Activated T-helper 1 cell treated with Interleukin-2 at 50 U/mL for 16 hours (primary cell): ENCODE results near the gene TMEM150B.

Experiments
- DNase-seq: peaks from one replicate; pipeline ENCODE4 v3.0.0-alpha.2; 2020; ENCODE audit warnings: low read depth

TMEM150B gene

DNA sequence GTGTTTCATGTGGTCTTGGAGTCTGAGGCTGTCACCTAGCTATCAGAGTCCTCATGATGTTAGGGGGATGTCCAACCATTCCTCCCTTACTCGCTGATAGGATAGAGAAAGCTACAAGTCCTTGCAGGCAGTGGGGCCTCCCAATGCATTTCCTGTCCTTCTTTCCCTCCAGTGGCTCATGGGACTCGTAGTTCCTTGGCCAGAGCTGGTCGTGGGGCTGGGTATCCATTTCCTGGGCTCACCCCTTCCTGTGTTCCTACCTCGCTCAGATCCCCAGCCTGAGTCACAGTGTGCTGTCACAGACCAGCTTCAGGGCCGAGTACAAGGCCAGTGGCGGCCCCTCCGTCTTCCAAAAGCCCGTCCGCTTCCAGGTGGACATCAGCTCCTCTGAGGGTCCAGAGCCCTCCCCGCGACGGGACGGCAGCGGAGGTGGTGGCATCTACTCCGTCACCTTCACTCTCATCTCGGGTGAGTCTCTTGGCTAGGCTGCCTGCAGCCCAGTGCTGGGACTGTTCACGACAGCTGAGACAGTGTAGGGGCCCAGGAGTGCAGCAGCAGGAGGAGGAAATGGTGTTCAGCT lies 19.1 kb downstream of the TMEM150B start:
- DNase-seq = no peak

DNA sequence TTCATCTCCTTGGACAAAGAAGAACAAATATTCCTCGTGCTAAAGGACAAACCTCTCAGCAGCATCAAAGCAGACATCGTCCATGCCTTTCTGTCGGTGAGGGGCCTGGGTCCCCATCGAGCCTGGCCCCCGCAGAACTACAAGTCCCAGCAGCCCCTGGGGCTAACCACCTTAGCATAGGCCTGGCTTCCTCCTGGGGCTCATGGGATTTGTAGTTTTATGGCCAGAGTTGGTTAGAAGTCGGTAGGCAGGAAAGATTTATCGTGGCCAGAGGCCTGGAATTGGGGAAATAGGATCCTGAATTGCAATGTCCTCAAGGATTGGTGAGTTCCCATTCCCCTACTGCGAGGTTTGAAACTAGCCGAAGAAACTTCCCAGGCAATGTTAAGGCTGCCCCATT lies 19.6 kb downstream of the TMEM150B start:
- peak; percentile 13 for DNase-seq

DNA sequence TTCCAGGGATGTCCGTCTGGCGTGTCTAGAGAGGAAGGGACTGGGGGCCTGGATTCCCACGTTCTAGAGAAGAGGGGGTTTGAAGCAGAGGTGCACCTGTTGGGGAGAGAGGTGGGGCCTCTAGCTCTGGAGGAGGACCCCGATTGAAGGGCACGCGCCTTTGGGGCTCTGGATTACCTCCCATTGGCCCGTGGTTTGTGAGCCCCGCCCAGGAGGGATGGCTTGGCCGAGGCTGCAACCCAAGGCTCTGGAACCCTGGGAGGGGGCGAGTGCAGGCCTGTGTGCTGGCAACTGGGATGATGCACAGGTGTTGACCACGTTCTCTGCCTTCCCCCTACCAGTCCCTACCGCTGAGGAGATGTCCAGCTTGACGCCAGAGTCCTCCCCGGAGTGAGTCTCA lies 20.2 kb downstream of the TMEM150B start:
- DNase-seq = no peak

DNA sequence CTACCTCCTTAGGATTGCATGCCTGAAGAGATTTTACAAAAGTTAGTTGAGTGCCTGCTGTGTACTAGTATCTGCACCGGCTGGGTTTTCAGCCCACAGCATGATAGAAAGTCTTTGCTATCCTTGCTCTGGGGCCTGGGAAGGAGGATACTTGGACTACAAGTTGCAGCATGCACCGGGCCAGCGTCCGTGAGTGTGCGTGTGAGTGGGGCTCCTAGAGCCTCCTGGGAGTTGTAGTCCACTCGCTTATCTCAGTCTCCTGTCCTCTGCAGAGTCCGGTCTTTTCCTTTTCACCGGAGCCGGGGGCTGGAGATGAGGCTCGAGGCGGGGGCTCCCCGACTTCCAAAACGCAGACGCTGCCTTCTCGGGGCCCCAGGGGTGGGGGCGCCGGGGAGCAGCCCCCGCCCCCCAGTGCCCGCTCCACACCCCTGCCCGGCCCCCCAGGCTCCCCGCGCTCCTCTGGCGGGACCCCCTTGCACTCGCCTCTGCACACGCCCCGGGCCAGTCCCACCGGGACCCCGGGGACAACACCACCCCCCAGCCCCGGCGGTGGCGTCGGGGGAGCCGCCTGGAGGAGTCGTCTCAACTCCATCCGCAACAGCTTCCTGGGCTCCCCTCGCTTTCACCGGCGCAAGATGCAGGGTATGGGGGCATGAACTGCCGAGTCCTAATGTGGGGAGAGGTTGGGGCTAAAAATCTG lies 20.7 kb downstream of the TMEM150B start:
- DNase-seq = no peak

DNA sequence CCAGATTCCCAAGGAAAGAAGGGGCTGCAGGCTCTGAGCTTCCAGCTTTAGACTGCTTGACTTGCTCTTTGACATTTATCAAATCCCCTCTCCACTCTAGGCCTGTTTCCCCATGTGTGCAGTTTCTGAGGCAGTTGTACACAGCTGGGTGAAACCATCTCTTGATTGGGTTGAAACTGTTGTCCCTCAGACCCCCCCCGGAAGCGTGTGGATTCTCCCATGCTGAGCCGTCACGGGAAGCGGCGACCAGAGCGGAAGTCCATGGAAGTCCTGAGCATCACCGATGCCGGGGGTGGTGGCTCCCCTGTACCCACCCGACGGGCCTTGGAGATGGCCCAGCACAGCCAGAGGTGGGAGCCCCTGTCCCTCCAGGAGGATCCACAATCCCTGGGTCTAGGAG lies 21.7 kb downstream of the TMEM150B start:
- DNase-seq = no peak

DNA sequence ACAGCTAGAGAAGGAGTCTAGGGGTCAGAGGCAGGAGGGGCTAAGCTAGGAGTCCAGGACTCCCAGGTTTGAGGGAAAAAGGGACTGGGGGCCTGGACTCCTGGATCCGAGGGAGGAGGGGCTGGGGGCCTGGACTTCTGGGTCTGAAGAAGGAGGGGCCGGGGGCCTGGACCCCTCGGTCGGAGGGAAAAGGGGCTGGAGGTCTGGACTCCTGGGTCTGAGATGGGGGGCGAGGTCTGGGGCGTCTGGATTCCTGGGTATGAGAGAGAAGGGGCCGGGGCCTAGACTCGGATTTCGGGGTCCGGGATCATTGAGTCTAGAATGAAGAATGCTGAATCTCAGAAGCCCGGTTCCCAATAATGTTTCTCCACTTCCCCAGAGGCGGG lies 22.8 kb downstream of the TMEM150B start:
- no peak for DNase-seq

DNA sequence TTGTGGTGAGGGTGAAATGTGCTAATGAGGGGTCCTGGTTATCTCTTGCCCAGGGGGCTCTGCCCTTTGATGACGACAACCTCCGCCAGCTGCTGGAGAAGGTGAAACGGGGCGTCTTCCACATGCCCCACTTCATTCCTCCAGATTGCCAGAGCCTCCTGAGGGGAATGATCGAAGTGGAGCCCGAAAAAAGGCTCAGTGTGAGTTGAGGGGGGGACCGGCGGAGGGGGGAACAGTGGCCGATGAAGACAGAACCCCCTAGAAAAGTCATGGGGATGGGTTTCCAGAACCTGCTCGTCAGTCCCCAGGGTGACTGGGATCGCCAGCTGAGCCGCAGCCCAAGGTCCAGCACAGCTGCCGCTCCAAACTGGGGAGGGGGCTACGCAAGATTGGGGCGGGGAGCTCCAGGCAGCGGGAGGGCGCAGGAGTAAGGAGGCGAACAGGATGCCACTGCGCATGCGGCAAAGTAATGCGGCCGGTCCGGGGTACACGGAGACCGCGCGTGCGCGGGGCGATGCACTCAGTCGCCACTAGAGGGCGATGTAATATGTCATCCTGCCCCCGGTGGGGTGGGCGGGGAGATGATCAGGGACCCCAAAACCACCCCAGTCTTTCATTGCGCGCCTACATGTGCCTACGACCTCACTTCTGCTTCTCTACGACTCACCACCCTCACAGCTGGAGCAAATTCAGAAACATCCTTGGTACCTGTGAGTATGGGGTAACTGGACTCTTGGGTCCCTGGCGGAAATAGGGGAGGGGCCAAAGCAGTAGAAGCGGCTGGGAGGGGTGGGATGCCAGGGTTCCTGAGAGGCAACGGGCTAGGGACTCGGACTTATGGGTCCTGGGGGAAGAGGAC lies 23.5 kb downstream of the TMEM150B start:
- peak; percentile 87 for DNase-seq

DNA sequence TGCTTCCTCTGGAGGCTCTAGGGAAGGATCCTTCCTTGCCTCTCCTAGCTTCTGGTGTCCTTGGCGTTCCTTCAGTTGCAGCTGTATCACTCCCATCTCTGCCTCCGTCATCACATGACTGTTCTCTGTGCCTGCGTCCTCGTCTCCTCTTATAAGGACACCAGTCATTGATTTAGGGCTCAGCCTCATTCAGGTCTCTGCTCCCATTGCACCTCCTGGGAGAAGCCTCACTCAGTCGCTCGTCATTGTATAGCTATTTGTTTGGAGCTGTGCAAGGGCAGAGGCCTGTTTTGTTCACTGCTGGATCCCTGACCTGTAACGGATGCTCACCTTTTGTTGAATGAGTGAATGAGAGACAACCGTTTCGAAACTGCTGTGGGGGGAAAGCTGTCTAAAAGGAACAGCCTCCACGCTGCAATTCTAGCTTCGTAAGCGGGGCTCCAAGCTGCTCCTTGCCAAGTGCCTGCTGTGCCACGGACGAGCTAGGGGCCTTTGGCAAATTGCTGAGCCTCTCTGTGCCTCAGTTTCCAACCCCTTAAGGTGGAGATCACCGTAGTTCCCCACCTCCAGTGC lies 24.2 kb downstream of the TMEM150B start:
- no peak for DNase-seq

DNA sequence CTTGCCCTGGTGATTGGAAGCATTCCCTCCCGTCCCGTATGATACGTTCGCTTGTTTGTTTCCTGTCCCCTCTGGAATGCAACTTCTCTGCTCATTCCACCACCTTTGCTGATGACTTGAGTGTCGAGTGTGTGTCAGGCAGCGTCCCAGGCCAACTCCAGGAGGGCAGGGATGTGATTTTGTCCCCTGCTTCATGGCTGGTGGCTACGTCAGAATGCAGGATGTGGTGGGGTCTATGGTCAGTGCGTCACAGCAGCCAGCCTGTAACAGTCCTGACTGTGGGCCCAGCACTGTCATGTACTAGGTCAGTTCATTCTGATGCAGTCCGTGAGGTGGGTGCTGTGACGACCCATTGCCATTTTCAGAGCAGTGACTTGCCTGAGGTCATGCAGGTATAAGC lies 25.1 kb downstream of the TMEM150B start:
- DNase-seq = no peak

DNA sequence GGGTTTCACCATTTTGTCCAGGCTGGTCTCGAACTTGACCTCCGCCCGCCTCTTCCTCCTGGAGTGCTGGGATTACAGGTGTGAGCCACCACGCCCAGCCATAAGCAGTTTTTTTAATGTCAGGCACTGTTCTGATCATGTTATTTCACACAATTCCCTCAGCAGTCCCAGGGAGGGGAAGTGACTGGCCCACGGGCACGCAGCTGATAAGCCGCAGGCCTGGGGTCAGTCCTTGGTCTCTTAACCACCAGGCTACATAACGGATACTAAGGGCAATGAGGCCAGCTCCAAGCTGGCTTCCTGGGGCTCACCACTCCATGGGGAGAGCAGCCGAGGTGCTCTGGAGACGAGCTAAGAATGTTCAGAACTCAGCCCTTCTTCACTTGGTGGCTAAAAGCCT lies 27.9 kb downstream of the TMEM150B start:
- no peak for DNase-seq

DNA sequence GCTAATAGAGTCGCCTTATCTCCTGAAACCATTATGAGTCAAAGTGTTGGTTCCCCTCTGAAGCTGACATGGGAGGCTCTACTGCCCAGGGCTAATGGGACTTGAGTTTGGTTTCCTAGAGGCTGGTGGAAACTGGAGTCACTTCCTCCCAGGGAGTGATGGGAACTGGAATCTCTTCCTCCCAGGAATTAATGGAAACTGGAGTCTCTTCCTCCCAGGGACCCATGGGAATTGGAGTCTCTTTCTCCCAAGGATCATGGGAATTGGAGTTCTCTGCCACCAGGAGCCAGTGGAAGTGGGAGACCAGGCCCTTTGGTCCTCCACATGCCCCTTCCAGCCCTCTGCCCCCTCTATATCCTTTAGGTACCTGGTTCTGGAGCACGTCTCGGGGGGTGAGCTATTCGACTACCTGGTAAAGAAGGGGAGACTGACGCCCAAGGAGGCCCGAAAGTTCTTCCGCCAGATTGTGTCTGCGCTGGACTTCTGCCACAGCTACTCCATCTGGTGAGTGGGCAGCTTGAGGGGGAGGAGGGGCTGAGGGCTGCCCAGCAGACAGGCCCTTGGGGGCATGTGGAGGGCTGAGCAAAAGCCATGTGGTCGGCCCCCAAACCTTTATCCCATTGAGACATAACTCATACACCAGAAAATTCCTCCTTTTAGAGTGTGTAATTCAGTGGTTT lies 35.9 kb downstream of the TMEM150B start:
- DNase-seq = no peak

DNA sequence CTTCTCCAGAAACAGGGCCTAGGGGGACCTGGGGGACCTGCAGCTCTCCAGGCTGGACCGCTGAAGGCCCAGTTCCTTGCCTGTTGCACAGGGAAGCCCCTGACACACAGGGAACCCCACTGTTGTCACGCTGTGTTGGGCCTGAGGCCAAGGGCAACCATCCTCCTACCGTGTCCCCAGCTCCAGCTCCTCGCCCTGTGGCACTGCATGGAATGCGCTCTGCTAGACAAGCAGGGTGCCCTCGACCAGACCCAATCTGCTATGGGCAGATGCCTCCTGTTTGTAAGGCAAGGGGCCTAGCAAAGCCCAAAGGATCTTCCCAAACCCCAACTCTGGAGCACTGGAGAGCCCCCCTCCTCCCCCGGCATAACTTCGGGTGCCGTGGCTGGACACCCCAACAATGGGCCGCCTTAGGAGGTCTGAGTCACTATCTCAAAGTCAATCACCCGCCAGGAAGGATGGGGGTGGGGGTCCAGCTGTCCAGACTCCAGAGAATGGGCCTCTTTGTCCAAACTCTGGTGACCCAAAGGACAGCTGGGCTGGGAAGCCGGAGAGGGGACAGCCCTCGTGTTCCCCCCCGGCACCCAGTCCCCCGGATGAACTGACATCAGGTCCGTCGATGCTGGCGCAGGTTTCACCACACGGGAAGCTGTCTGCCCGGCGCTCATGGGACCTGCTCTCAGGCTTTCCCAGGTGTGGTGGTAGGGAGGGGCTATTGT lies 37.6 kb downstream of the TMEM150B start:
- DNase-seq = no peak

DNA sequence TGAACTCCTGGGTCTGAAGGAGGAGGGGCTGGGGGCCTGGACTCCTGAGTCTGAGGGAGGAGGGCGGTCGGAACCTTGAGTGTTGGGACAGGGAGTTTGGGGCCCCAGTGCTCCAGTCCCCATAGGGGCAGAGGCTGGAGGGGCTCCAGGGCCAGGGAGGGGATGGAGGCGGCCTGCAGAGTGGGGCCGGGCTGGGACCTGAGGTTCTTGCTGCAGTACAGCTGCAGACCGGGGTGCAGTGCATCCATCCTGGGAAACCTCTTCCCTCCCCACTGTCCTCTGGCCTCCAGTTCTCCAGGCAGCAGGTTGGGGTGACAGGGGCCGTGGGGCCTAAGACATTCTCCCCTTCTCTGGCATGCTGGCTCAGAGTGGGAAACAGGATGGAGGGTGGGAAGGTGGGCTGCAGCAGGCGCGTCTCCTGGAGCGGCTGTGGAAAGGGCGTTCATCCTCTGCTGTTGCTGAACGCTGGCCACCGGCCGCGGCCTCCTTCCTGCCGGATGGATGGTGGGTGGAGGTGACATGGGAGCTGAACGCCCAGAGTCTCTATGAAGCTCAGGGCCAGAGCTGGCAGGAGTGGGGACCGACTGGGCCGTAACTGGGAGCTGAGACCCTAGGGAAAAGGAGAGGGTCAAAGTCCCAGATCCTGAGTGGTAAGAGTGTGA lies 39.8 kb downstream of the TMEM150B start:
- no peak for DNase-seq

DNA sequence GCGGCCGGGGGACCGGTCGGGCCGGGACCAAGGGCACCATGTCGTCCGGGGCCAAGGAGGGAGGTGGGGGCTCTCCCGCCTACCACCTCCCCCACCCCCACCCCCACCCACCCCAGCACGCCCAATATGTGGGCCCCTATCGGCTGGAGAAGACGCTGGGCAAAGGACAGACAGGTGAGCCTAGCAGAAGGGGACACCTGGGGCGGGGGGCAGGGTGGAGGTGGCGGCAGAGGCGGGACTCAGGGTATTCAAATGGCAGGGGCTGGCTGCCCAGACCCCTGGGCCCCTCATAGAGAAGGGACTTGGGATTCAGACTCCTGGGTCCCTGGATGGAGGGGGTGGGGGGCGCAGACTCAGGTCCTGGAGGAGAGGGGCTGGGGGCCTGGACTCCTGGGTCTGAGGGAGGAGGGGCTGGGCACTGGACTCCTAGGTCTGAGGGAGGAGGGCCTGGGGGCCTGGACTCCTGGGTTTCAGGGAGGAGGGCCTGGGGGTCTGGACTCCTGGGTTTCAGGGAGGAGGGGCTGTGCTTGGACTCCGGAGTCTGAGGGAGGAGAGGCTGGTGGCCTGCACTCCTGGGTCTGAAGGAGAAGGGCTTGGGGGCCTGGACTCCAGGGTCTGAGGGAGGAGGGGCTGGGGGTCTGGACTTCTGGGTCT lies 40.6 kb downstream of the TMEM150B start:
- DNase-seq = no peak

DNA sequence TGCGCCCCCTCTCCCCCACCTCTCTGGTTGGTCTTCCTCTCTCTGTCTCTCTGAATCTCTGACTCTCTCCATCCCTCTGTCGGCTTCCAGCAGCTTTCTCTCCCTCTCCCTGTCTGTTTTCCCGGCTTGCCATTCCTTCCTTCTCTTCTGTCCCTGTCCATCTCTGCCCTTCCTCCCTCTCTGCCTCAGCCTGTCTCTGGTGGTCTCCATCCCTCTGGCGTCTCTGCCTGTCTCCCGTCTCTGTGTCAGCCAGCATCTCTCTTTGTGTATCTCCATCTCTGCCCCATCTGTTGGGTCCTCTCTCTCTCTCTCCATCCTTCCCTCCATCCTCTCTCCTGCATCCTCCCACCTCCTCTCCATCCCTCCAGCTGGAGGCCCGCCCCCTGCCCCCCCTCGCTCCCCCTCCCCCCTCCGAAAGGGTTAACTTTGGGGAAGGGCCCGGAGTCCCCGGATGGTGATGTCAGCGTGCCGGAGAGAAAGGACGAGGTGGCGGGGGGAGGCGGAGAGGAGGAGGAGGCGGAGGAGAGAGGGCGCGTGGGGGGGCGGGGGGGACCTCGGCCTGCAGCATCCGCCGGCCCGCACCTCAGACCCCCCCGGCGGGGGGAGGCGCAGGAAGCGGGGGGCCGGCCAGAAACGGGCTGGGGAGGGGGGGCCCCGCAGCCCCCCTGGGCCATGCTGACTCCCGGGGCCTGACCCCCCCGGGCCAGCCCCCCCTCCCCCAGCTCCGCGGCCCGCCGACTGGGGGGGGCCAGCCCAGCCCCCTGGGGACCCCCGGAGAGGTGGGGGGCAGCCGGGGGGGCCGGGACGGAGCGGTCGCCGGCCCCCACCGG lies 41.4 kb downstream of the TMEM150B start, which contains the start of gene BRSK1:
BRSK1 (plus strand) TSS at position 450 of the 830 bp plus-strand sequence. CDS start 446 bp downstream, outside the sequence.
- peak; percentile 10 for DNase-seq

DNA sequence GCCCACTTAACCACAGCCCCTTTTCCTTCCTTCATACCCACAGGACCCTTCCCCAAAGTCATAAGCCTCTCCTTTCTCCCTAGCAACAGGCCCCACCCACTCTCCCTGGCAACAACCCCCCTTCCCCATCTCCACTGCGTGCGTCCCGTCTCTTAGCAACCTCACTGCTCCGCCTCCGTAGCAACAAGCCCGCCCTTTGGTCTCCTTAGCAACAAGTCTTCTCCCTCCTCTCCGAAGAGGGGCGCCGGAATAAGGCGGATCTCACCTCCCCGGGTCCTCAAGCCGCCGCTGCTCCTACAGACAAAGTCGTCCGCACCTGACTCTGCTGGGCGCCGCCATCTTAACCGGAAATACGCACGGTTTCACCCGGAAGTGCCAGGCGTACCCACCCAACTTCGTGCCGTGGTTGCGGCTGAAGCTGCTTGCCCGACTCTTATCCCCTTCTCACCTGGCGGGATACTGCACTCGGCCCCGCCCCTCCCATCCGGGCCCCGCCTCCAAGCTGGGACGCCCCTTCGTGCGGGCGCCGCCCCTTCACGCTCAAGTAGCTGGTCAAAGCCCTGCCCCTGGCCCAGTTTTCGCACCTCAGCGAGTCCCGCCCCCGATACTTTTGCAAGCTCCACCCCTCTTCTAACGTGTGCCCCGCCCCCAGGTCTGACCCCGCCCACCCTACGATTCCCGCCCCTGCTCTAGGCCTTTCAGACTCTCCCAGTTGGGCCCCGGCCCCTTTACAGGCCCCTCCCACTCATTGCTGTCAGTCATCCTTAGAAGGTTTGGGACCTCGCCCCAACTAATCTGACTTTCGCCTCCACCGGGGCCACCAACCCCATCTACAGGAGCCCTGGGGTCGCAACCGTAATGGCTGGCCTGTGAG lies 45.1 kb downstream of the TMEM150B start, which contains the start of gene HSPBP1:
HSPBP1 (minus strand) TSS at position 341 of the 874 bp plus-strand sequence. CDS start 502 bp downstream, outside the sequence.
- peak; percentile 88 for DNase-seq

DNA sequence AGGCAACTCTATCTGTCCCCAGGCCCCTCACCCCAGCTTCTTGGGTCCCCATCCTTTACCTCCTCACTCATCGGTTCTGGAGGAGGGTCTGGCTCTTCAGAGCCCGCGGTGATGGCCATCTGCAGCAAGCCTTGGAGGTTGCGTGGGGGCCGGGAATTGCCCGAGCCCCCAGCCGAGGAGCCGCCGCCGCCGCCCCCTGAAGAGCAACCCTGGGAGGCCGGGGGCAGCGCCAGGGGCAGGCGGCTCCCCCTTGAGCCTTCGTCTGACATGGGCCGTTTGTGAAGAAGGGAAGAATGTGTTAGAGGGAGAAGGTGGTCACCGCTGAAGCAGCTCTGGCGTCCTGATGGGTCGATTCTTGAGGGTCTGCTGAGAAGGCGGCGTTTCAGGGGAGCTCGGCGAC lies 45.8 kb downstream of the TMEM150B start:
- DNase-seq = no peak
